Adrenal gland (tissue), 5 donors: ENCODE results near the gene CAMK2A.

Source experiments
- POLR2A ChIP-seq, 2 donors: fragments of 450-650 bp; IDR thresholded peaks; one replicate each; pipeline ENCODE4 v1.6.1; 2017; ENCODE audit warnings: antibody characterized with exemption in 2 of 2, mild to moderate bottlenecking in 2 of 2, moderate library complexity in 1 of 2
- TF ChIP-seq, protein P1 (sequence below), 6 experiments: fragments of 450-650 bp in 4 of 6; fragments of 200-600 bp in 2 of 6; sonication (generic) in 1 of 6; IDR thresholded peaks; 1 replicate in 5 of 6; 2 replicates in 1 of 6; pipeline versions ENCODE4 v1.5.1 to v1.8.0; 2016 to 2021; ENCODE audit warnings: antibody characterized with exemption in 6 of 6, mild to moderate bottlenecking in 2 of 6, moderate library complexity in 1 of 6
- donor health status: DM: no; HTN: no; CAD: no.

- TF ChIP-seq POLR2A (IDR thresholded peaks at IDR 0.05): no peak
- TF ChIP-seq, protein P1, sequence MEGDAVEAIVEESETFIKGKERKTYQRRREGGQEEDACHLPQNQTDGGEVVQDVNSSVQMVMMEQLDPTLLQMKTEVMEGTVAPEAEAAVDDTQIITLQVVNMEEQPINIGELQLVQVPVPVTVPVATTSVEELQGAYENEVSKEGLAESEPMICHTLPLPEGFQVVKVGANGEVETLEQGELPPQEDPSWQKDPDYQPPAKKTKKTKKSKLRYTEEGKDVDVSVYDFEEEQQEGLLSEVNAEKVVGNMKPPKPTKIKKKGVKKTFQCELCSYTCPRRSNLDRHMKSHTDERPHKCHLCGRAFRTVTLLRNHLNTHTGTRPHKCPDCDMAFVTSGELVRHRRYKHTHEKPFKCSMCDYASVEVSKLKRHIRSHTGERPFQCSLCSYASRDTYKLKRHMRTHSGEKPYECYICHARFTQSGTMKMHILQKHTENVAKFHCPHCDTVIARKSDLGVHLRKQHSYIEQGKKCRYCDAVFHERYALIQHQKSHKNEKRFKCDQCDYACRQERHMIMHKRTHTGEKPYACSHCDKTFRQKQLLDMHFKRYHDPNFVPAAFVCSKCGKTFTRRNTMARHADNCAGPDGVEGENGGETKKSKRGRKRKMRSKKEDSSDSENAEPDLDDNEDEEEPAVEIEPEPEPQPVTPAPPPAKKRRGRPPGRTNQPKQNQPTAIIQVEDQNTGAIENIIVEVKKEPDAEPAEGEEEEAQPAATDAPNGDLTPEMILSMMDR (IDR thresholded peaks at IDR 0.05): no peak
Measured at GRCh38 chr5:150238646-150239045, 50.9 kb downstream of the CAMK2A start.
